Erythroblast (primary cell): ENCODE measurements around the gene SMAD6.

ENCODE experiments used
- GATA1 ChIP-seq: IDR thresholded peaks from 2 replicates; pipeline ENCODE4 v1.6.1; 2011; ENCODE audit warnings: low read depth, mild to moderate bottlenecking, control low read depth, low read length, moderate library complexity
- POLR2A ChIP-seq: IDR thresholded peaks from 2 replicates; pipeline ENCODE4 v1.6.1; 2011; ENCODE audit warnings: mild to moderate bottlenecking, low read length

- no peak for TF ChIP-seq POLR2A
- no peak for TF ChIP-seq GATA1
Measured at GRCh38 chr15:66779331-66780009, 77.4 kb downstream of the SMAD6 start.
